ENCODE data around the gene ARID4B. TPM values are rescaled to one million over a fixed set of nuclear protein-coding genes. Genes with fewer than 3 reads are reported as not detected.
"Not testable (repeated sequence)": the region's sequence is repeated elsewhere in the genome, so short reads cannot be mapped to it uniquely, and the experiment has no call there.

The ARID4B gene
- total RNA-seq, 1 experiment from 2014 or later, result 43.6 TPM

DNA sequence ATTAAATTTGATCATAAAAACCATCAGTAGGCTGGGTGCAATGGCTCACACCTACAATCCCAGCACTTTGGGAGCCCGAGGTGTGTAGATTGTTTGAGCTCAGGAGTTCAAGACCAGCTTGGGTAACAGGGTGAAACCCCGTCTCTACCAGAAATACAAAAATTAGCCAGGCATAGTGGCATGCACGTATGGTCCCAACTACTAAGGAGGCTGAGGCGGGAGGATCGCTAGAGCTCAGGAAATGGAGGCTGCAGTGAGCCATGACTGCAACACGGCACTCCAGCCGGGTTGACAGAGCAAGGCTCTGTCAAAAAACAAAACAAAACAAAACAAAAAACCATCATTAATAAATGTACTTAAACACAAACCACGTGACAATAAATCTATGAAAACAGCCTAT, 61.0 kb downstream of the ARID4B start:
- H3K4me3 ChIP-seq (ENCODE audit: low read length), result no peak overlapping the region
- H2AFZ ChIP-seq (ENCODE audit: low read length), result no peak overlapping the region
- H3K9me3 ChIP-seq (ENCODE audit: low read length), result no peaks in the 10 kb centered on the region
- H3K9ac ChIP-seq (ENCODE audit: low read length), result no peak overlapping the region
- H3K36me3 ChIP-seq (ENCODE audit: insufficient read depth, low read length), result no peaks in the 10 kb centered on the region
- 0 out of 2 replicates have a peak, but pooled peaks cover 3% of the 10 kb centered on the region for H4K20me1 ChIP-seq (ENCODE audit: insufficient read depth, low read depth, low read length)
- no peak overlapping the region for H3K4me2 ChIP-seq (ENCODE audit: low read depth, low read length, poor library complexity, severe bottlenecking)
- H3K27me3 ChIP-seq (ENCODE audit: low read length), result no peaks in the 10 kb centered on the region
- H3K4me1 ChIP-seq (ENCODE audit: low read length), result peaks cover 9% of the 10 kb centered on the region
- DNase-seq, result no peak
- H3K79me2 ChIP-seq (ENCODE audit: low read length), result peaks cover 96% of the 10 kb centered on the region
- H3K9me2 ChIP-seq (replicated peaks; ENCODE audit: insufficient read depth, low read length), result no peaks in the 10 kb centered on the region
- H3K27ac ChIP-seq (ENCODE audit: low read length), result no peak overlapping the region

DNA sequence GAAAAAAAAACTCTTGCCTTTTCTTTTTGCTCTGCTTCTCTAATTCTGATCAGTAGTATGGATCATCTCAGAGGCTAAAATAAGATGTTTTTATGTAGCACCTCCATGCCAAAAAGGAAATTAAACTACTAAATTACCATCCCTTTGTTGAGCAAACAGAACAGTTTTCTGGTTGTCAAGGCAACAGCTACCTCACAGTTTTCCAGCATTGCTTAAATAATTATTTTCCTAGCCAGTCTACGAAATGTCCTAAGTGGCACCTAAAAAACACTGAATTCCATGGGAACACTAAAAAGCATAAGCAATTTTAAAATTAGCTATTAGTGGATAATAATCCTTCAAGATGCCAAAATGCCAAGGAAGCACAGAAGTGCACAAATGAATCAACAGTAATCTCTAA, 61.7 kb downstream of the ARID4B start:
- Histone ChIP-seq H3K9me3 (ENCODE audit: low read length) (no peaks in the 10 kb centered on the region), H3K79me2 (ENCODE audit: low read length) (peaks cover 99% of the 10 kb centered on the region), H3K9ac (ENCODE audit: low read length) (no peak overlapping the region), H3K27me3 (ENCODE audit: low read length) (no peaks in the 10 kb centered on the region), H2AFZ (ENCODE audit: low read length) (no peak overlapping the region), H3K9me2 (replicated peaks; ENCODE audit: insufficient read depth, low read length) (no peaks in the 10 kb centered on the region), H3K4me1 (ENCODE audit: low read length) (peaks cover 10% of the 10 kb centered on the region), H3K36me3 (ENCODE audit: insufficient read depth, low read length) (no peaks in the 10 kb centered on the region), H4K20me1 (ENCODE audit: insufficient read depth, low read depth, low read length) (0 out of 2 replicates have a peak, but pooled peaks cover 3% of the 10 kb centered on the region), H3K4me3 (ENCODE audit: low read length) (no peak overlapping the region), H3K4me2 (ENCODE audit: low read depth, low read length, poor library complexity, severe bottlenecking) (no peak overlapping the region), H3K27ac (ENCODE audit: low read length) (no peak overlapping the region)
- no peak for DNase-seq

DNA sequence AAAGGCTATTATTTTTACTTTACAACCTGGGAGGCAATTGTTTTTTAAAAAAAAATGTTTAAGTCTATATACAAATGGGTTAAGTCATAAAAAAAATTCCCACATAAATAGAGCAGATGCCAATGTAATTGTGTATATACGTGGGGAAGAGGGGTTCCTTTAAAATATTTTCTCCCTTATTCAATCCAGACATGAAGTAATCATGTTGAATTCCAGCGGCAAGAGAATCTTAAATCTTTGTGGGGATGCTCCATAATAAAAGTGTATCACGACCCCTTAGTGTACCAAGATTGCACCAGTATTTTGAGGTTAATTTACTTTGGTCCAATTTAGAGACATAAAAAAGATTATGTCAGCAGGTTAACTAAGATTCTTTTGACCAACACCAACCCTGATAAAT, 62.1 kb downstream of the ARID4B start:
- Histone ChIP-seq H3K4me1 (ENCODE audit: low read length) (peaks cover 11% of the 10 kb centered on the region), H4K20me1 (ENCODE audit: insufficient read depth, low read depth, low read length) (0 out of 2 replicates have a peak, but pooled peaks cover 3% of the 10 kb centered on the region), H2AFZ (ENCODE audit: low read length) (no peak overlapping the region), H3K9me3 (ENCODE audit: low read length) (no peaks in the 10 kb centered on the region), H3K4me3 (ENCODE audit: low read length) (no peak overlapping the region), H3K9me2 (replicated peaks; ENCODE audit: insufficient read depth, low read length) (no peaks in the 10 kb centered on the region), H3K36me3 (ENCODE audit: insufficient read depth, low read length) (no peaks in the 10 kb centered on the region), H3K4me2 (ENCODE audit: low read depth, low read length, poor library complexity, severe bottlenecking) (no peak overlapping the region), H3K27me3 (ENCODE audit: low read length) (no peaks in the 10 kb centered on the region), H3K27ac (ENCODE audit: low read length) (no peak overlapping the region), H3K79me2 (ENCODE audit: low read length) (peaks cover 99% of the 10 kb centered on the region), H3K9ac (ENCODE audit: low read length) (no peak overlapping the region)
- no peak for DNase-seq

DNA sequence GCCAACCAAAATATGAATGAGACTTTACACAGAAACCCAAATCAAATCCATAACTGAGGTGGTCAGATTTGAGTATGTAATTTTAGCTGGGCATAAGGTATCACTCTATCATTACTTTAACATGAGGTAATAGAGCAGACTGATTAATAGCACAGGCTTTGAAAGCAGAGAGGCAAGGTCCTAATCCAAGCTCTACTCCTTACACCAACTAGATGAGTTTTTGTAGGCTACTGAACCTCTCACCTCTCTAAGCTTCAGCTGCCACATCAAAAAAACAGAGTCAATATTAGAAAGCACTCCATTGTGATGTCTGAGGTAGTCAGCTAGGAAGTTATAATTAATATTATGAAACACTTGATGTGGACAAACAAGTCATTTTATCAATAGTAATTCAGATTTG, 63.7 kb downstream of the ARID4B start:
- Histone ChIP-seq H3K36me3 (ENCODE audit: insufficient read depth, low read length) (peaks cover 6% of the 10 kb centered on the region; the same call in 1 of the 2 replicates), H3K4me3 (ENCODE audit: low read length) (no peak overlapping the region), H3K4me2 (ENCODE audit: low read depth, low read length, poor library complexity, severe bottlenecking) (no peak overlapping the region), H3K4me1 (ENCODE audit: low read length) (peaks cover 18% of the 10 kb centered on the region), H3K9me2 (replicated peaks; ENCODE audit: insufficient read depth, low read length) (no peaks in the 10 kb centered on the region), H3K27ac (ENCODE audit: low read length) (no peak overlapping the region), H3K9ac (ENCODE audit: low read length) (no peak overlapping the region), H2AFZ (ENCODE audit: low read length) (no peak overlapping the region), H3K9me3 (ENCODE audit: low read length) (no peaks in the 10 kb centered on the region), H3K27me3 (ENCODE audit: low read length) (no peaks in the 10 kb centered on the region), H3K79me2 (ENCODE audit: low read length) (peaks cover 100% of the 10 kb centered on the region), H4K20me1 (ENCODE audit: insufficient read depth, low read depth, low read length) (0 out of 2 replicates have a peak, but pooled peaks cover 3% of the 10 kb centered on the region)
- DNase-seq, result no peak

DNA sequence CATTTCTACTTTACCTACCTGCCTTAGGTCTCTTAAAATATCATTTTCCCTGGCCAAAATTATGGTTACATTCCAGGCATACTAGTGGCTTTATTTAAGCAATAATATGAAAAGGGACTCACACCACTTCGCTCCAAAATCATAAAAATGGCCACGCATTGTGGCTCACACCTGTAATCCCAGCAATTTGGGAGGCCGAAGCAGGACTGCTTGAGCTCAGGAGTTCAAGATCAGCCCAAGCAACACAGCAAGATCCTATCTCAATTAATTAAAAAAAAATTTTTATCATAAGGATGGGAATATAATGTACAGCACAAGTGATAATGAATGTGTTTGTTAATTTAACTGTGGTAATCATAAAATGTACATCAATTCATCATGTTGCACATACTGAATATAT, 65.4 kb downstream of the ARID4B start:
- H3K36me3 ChIP-seq (ENCODE audit: insufficient read depth, low read length), result peaks cover 12% of the 10 kb centered on the region; the same call in 1 of the 2 replicates
- H3K27me3 ChIP-seq (ENCODE audit: low read length), result no peaks in the 10 kb centered on the region
- no peak overlapping the region for H3K9ac ChIP-seq (ENCODE audit: low read length)
- peaks cover 100% of the 10 kb centered on the region for H3K79me2 ChIP-seq (ENCODE audit: low read length)
- no peak for DNase-seq
- no peak overlapping the region for H3K27ac ChIP-seq (ENCODE audit: low read length)
- no peak overlapping the region for H3K4me2 ChIP-seq (ENCODE audit: low read depth, low read length, poor library complexity, severe bottlenecking)
- H2AFZ ChIP-seq (ENCODE audit: low read length), result no peak overlapping the region
- H3K4me1 ChIP-seq (ENCODE audit: low read length), result peaks cover 21% of the 10 kb centered on the region
- 0 out of 2 replicates have a peak, but pooled peaks cover 3% of the 10 kb centered on the region for H4K20me1 ChIP-seq (ENCODE audit: insufficient read depth, low read depth, low read length)
- no peaks in the 10 kb centered on the region for H3K9me2 ChIP-seq (replicated peaks; ENCODE audit: insufficient read depth, low read length)
- H3K9me3 ChIP-seq (ENCODE audit: low read length), result no peaks in the 10 kb centered on the region
- H3K4me3 ChIP-seq (ENCODE audit: low read length), result no peak overlapping the region

DNA sequence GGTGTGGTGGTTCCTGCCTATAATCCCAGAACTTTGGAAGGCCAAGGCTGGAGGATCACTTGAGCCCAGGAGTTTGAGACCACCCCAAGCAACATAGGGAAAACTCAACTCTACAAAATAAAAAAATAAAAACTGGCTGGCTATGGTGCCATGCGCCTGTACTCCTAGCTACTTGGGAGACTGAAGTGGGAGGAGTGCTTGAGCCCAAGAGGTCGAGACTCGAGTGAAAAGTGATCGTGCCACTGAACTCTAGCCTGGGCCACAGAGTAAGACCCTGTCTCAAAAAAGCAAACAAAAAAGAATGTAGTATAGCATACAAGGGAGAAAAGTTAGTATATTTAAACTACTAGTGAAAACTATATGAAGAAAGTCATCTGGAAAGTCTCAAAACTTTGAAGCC, 66.7 kb downstream of the ARID4B start:
- H3K27me3 ChIP-seq (ENCODE audit: low read length), result no peaks in the 10 kb centered on the region
- H3K36me3 ChIP-seq (ENCODE audit: insufficient read depth, low read length), result peaks cover 12% of the 10 kb centered on the region; the same call in 1 of the 2 replicates
- H3K4me3 ChIP-seq (ENCODE audit: low read length), result no peak overlapping the region
- no peaks in the 10 kb centered on the region for H3K9me3 ChIP-seq (ENCODE audit: low read length)
- H3K79me2 ChIP-seq (ENCODE audit: low read length), result peaks cover 100% of the 10 kb centered on the region
- no peak overlapping the region for H2AFZ ChIP-seq (ENCODE audit: low read length)
- no peak for DNase-seq
- H4K20me1 ChIP-seq (ENCODE audit: insufficient read depth, low read depth, low read length), result no peaks in the 10 kb centered on the region
- no peaks in the 10 kb centered on the region for H3K9me2 ChIP-seq (replicated peaks; ENCODE audit: insufficient read depth, low read length)
- peaks cover 21% of the 10 kb centered on the region for H3K4me1 ChIP-seq (ENCODE audit: low read length)
- 0 out of 2 replicates have a peak overlapping the region, but pooled peaks have one; percentile 18 for H3K27ac ChIP-seq (ENCODE audit: low read length)
- no peak overlapping the region for H3K9ac ChIP-seq (ENCODE audit: low read length)
- no peak overlapping the region for H3K4me2 ChIP-seq (ENCODE audit: low read depth, low read length, poor library complexity, severe bottlenecking)

DNA sequence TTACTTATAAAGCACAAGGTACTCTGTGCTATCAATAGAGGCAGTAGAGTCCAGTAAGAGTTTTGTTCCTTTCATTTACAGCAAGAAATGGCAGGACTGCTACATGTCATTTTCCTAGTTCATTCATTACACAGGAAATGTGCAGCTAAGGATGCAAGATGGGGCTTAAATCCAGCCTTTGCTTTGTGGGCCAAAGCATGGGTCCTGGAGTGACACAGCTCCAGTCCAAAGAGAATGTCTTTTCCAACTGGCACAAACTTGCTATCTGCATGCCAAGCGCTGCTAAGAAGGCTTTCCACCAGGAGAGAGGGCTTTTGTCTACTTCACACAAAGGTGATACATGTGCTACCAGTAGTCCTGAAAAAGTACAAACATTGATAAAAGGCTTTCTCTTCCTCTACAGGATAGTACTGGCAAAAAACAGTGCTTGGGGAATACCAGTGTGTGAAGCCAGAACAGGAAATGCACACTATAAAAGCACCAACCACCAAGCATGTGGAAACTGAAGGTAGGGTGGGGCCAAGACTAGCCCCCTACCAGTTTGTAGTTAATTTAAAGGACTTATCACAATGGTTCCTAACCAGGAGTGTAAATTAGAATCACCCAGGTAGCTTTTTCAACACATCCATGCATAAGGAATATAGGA, 68.7 kb downstream of the ARID4B start:
- no peaks in the 10 kb centered on the region for H4K20me1 ChIP-seq (ENCODE audit: insufficient read depth, low read depth, low read length)
- H3K9ac ChIP-seq (ENCODE audit: low read length), result no peak overlapping the region
- no peak overlapping the region for H3K4me2 ChIP-seq (ENCODE audit: low read depth, low read length, poor library complexity, severe bottlenecking)
- H3K36me3 ChIP-seq (ENCODE audit: insufficient read depth, low read length), result peaks cover 12% of the 10 kb centered on the region; the same call in 1 of the 2 replicates
- DNase-seq, result no peak
- peaks cover 27% of the 10 kb centered on the region for H3K4me1 ChIP-seq (ENCODE audit: low read length)
- H2AFZ ChIP-seq (ENCODE audit: low read length), result no peak overlapping the region
- H3K27me3 ChIP-seq (ENCODE audit: low read length), result no peaks in the 10 kb centered on the region
- H3K9me2 ChIP-seq (replicated peaks; ENCODE audit: insufficient read depth, low read length), result no peaks in the 10 kb centered on the region
- peaks cover 93% of the 10 kb centered on the region for H3K79me2 ChIP-seq (ENCODE audit: low read length)
- H3K4me3 ChIP-seq (ENCODE audit: low read length), result no peak overlapping the region
- no peaks in the 10 kb centered on the region for H3K9me3 ChIP-seq (ENCODE audit: low read length)
- H3K27ac ChIP-seq (ENCODE audit: low read length), result no peak overlapping the region

DNA sequence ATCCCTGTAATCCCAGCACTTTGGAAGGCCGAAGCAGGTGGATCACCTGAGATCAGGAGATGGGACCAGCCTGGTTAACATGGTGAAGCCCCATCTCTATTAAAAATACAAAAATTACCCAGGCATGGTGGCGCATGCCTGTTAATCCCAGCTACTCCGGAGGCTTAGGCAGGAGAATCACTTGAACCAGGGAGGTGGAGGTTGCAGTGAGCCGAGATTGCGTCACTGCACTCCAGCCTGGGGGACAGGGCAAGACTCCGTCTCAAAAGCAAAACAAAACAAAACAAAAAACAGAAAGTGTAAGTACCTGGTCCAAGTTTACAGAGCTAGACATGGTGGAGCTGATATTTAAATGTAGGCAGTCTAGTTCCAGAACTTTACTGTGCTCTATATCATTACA, 69.9 kb downstream of the ARID4B start:
- H3K27me3 ChIP-seq (ENCODE audit: low read length); DNase-seq; H3K9ac ChIP-seq (ENCODE audit: low read length); H2AFZ ChIP-seq (ENCODE audit: low read length); H3K4me2 ChIP-seq (ENCODE audit: low read depth, low read length, poor library complexity, severe bottlenecking); H3K9me3 ChIP-seq (ENCODE audit: low read length); H4K20me1 ChIP-seq (ENCODE audit: insufficient read depth, low read depth, low read length); H3K4me3 ChIP-seq (ENCODE audit: low read length); H3K9me2 ChIP-seq (replicated peaks; ENCODE audit: insufficient read depth, low read length): not testable (repeated sequence)
- peaks cover 12% of the 10 kb centered on the region; the same call in 1 of the 2 replicates for H3K36me3 ChIP-seq (ENCODE audit: insufficient read depth, low read length)
- peaks cover 93% of the 10 kb centered on the region for H3K79me2 ChIP-seq (ENCODE audit: low read length)
- H3K4me1 ChIP-seq (ENCODE audit: low read length), result peaks cover 38% of the 10 kb centered on the region
- peak overlapping the region; percentile 21; the same call in 1 of the 2 replicates for H3K27ac ChIP-seq (ENCODE audit: low read length)
